PC-9 (cell line): ENCODE results near the gene POLR2F.

ENCODE experiments used
- EZH2 ChIP-seq: fragments of 200-600 bp; sonication (generic); IDR thresholded peaks from 2 replicates; pipeline ENCODE4 v1.8.0; 2017; ENCODE audit warnings: antibody characterized with exemption, low read depth
- TF ChIP-seq, protein P1 (sequence below): fragments of 200-600 bp; sonication (generic); conservative IDR thresholded peaks from 2 replicates; pipeline ENCODE4 v1.6.1; 2017; ENCODE audit warnings: mixed run types, antibody characterized with exemption, mild to moderate bottlenecking, moderate library complexity

DNA sequence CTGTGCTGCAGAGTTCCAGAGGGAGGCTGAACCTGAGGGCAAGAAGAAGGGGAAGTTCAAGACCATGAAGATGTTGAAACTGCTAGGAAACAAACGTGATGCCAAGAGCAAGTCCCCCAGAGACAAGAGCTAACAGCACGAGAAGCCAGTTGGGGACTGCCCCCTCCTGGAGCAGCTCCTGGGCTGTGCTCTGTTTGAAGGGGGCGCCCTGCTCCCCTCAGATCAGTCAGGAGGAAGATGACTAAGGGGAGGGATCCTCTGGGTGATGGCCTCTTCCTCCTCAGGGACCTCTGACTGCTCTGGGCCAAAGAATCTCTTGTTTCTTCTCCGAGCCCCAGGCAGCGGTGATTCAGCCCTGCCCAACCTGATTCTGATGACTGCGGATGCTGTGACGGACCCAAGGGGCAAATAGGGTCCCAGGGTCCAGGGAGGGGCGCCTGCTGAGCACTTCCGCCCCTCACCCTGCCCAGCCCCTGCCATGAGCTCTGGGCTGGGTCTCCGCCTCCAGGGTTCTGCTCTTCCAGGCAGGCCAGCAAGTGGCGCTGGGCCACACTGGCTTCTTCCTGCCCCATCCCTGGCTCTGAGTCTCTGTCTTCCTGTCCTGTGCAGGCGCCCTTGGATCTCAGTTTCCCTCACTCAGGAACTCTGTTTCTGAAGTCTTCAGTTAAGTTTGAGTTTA lies 12.7 kb upstream of the POLR2F start:
- TF ChIP-seq, protein P1, sequence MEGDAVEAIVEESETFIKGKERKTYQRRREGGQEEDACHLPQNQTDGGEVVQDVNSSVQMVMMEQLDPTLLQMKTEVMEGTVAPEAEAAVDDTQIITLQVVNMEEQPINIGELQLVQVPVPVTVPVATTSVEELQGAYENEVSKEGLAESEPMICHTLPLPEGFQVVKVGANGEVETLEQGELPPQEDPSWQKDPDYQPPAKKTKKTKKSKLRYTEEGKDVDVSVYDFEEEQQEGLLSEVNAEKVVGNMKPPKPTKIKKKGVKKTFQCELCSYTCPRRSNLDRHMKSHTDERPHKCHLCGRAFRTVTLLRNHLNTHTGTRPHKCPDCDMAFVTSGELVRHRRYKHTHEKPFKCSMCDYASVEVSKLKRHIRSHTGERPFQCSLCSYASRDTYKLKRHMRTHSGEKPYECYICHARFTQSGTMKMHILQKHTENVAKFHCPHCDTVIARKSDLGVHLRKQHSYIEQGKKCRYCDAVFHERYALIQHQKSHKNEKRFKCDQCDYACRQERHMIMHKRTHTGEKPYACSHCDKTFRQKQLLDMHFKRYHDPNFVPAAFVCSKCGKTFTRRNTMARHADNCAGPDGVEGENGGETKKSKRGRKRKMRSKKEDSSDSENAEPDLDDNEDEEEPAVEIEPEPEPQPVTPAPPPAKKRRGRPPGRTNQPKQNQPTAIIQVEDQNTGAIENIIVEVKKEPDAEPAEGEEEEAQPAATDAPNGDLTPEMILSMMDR = no peak
- TF ChIP-seq EZH2 = no peak
